Body of pancreas (tissue), 4 donors: ENCODE results near the gene PSD4. TPM values are rescaled to one million over a fixed set of nuclear protein-coding genes. Genes with fewer than 3 reads are reported as not detected.

ENCODE experiments used
- ATAC-seq: fragments of 150-250 bp; one replicate; pipeline ENCODE4 v1.9.1; 2016
- DNase-seq, 4 donors: peaks; one replicate each; pipeline ENCODE4 v3.0.0-alpha.2; 2019
- H3K27ac ChIP-seq, 4 donors: fragments of 200-600 bp; sonication (generic); 1 replicate in 3 of 4; 2 replicates in 1 of 4; pipeline versions ENCODE4 v1.5.1 to v1.6.1; 2016 to 2019; ENCODE audit warnings: mild to moderate bottlenecking in 1 of 4, mixed read lengths in 1 of 4, moderate library complexity in 1 of 4
- H3K27me3 ChIP-seq, 2 donors: fragments of 200-600 bp; sonication (generic); one replicate each; pipeline ENCODE4 v1.6.0; 2016; ENCODE audit warnings: mild to moderate bottlenecking in 1 of 2
- H3K36me3 ChIP-seq, 2 donors: fragments of 200-600 bp; sonication (generic); replicated peaks in 1 of 2; 2 replicates each; pipeline ENCODE4 v1.5.1; 2016; ENCODE audit warnings: low read depth in 2 of 2; ENCODE audit not compliant: insufficient read depth in 1 of 2
- H3K4me1 ChIP-seq: fragments of 200-600 bp; sonication (generic); one replicate; pipeline ENCODE4 v1.6.0; 2016
- H3K4me3 ChIP-seq, 2 donors: fragments of 200-600 bp; sonication (generic); 1 replicate in 1 of 2; 2 replicates in 1 of 2; pipeline ENCODE4 v1.5.1; 2016 to 2019
- H3K9me3 ChIP-seq, 3 donors: fragments of 200-600 bp; sonication (generic); 1 replicate in 2 of 3; 2 replicates in 1 of 3; pipeline ENCODE4 v1.5.1; 2016
- CTCF ChIP-seq, 7 experiments: fragments of 450-650 bp in 4 of 7; fragments of 200-600 bp in 3 of 7; sonication (generic) in 3 of 7; IDR thresholded peaks; one replicate each; pipeline ENCODE4 v1.5.1; 2016 to 2019; ENCODE audit warnings: antibody characterized with exemption in 7 of 7
- POLR2A ChIP-seq, 3 donors: fragments of 450-650 bp; IDR thresholded peaks; one replicate each; pipeline ENCODE4 v1.6.1; 2016; ENCODE audit warnings: antibody characterized with exemption in 3 of 3, mild to moderate bottlenecking in 2 of 3
- WGBS, 2 donors: methylation state at CpG; one replicate each; pipeline ENCODE4 v1.1.5; 2017; 5-methylcytosine and 5-hydroxymethylcytosine counted together
- intact Hi-C: fragments of 100-400 bp; cut with DNase I; formaldehyde crosslinking; loops from one replicate; pipeline ENCODE4 v1.15.1; 2023
- total RNA-seq, 2 donors: library from RNA; depleted of rRNA; stranded (reverse); fragments of >200 nt; gene quantifications; one replicate each; pipeline ENCODE4 v1.1.0, GENCODE V29; 2016

The PSD4 gene
- total RNA-seq, 2 donors from 2014 or later, result 40.5 to 83.4 TPM

- intact Hi-C loops, result no loop called here
- TF ChIP-seq CTCF (IDR thresholded peaks at IDR 0.05), result no peak
- TF ChIP-seq POLR2A (IDR thresholded peaks at IDR 0.05), result no peak
- no peaks in the 10 kb centered on the region for H3K36me3 ChIP-seq
- H3K27ac ChIP-seq, result no peak overlapping the region
- peaks cover 18% of the 10 kb centered on the region for H3K4me1 ChIP-seq
- no peaks in the 10 kb centered on the region for H3K27me3 ChIP-seq
- DNase-seq, result no peak
- no peak for ATAC-seq
- H3K4me3 ChIP-seq, result no peak overlapping the region
- H3K9me3 ChIP-seq, result no peaks in the 10 kb centered on the region
- WGBS, 2 donors, result 66 to 86% methylated on average over 6 of the region's 6 CpGs
Observed at GRCh38 chr2:113230531-113230930, 56.8 kb downstream of the PSD4 start.

DNA sequence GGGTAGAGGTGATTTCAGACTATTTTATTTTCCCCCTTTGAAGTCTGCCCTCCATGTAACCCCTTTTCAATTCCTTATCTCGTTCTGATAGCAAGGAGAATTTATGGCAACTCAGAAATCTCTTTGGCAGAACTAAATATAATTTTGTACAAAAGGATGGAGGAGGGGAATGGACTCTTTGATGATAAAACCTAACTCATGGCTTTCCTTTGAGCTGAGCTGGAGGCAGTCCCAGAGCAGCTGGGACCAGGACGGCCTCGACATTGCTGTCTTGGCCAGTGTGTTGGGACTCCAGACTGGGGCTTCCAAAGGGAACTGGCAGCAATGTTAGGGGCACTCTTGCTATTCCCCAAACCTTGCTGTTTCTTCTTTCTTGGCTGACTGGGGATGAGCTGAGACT, 57.3 kb downstream of the PSD4 start:
- no peak for ATAC-seq
- no peak overlapping the region for H3K27ac ChIP-seq
- no peak for TF ChIP-seq CTCF (IDR thresholded peaks at IDR 0.05)
- no peak for TF ChIP-seq POLR2A (IDR thresholded peaks at IDR 0.05)
- no peaks in the 10 kb centered on the region for H3K27me3 ChIP-seq
- 16 to 23% methylated on average over 3 of the region's 3 CpGs for WGBS, 2 donors
- no peak overlapping the region for H3K4me3 ChIP-seq
- DNase-seq, result no peak
- peaks cover 17% of the 10 kb centered on the region for H3K4me1 ChIP-seq
- H3K9me3 ChIP-seq, result no peaks in the 10 kb centered on the region
- no peaks in the 10 kb centered on the region for H3K36me3 ChIP-seq
- intact Hi-C loops, result no loop called here

- TF ChIP-seq CTCF (IDR thresholded peaks at IDR 0.05) (no peak), POLR2A (IDR thresholded peaks at IDR 0.05) (no peak)
- intact Hi-C loops, result no loop called here
- Histone ChIP-seq H3K36me3 (no peaks in the 10 kb centered on the region), H3K27me3 (no peaks in the 10 kb centered on the region), H3K27ac (peak overlapping the region in 1 of 4 donors; percentile 14), H3K9me3 (no peaks in the 10 kb centered on the region), H3K4me1 (peaks cover 23% of the 10 kb centered on the region), H3K4me3 (no peak overlapping the region)
- DNase-seq (no peak), ATAC-seq (no peak)
- 90 to 97% methylated on average over 3 of the region's 3 CpGs for WGBS, 2 donors
Observed at GRCh38 chr2:113232123-113232522, 58.4 kb downstream of the PSD4 start.

DNA sequence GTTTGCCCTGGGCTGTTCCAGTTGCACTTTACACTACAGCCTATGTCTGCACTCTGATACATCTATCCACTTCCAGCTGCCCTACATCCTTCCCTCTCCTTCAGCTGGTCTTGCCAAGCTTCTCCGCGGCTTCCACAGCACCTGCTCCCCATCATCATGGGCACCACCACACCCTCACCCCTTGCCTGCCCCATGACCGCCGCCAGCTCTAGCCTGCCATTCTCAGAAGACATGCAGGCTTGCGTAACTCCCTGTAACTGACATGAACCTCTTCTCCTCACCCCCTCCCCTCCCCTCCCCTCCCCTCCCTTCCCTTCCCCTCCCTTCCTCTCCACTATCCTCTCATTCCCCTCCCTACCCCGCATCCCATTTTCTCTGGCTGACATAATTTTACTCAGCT, 59.0 kb downstream of the PSD4 start:
- no peaks in the 10 kb centered on the region for H3K9me3 ChIP-seq
- H3K36me3 ChIP-seq, result no peaks in the 10 kb centered on the region
- no peak overlapping the region for H3K4me3 ChIP-seq
- no peak for TF ChIP-seq CTCF (IDR thresholded peaks at IDR 0.05)
- WGBS, 2 donors, result 69 to 100% methylated on average over 6 of the region's 6 CpGs
- DNase-seq (no peak), ATAC-seq (no peak)
- H3K27me3 ChIP-seq, result no peaks in the 10 kb centered on the region
- intact Hi-C loops, result no loop called here
- H3K4me1 ChIP-seq, result peaks cover 23% of the 10 kb centered on the region
- no peak overlapping the region for H3K27ac ChIP-seq
